Motor neuron (in vitro differentiated cells): ENCODE results near the gene ADRA2B. TPM values are rescaled to one million over a fixed set of nuclear protein-coding genes. Genes with fewer than 3 reads are reported as not detected.

ENCODE experiments used
- ATAC-seq, 8 experiments: fragments of 200-7000 bp; cut with Tn5 transposase; replicated peaks in 6 of 8; 2 replicates each; pipeline ENCODE4 v1.8.0; 2021; ENCODE audit warnings: mild to moderate bottlenecking in 8 of 8, moderate library complexity in 8 of 8
- H3K27ac ChIP-seq, 2 donors: fragments of 250-450 bp; sonication (Bioruptor Pico); 2 replicates each; pipeline ENCODE4 v1.9.0; 2021; ENCODE audit warnings: antibody characterized with exemption in 2 of 2, mild to moderate bottlenecking in 2 of 2, moderate library complexity in 1 of 2
- H3K4me1 ChIP-seq, 2 donors: fragments of 250-450 bp; sonication (Bioruptor Pico); replicated peaks in 1 of 2; 2 replicates each; pipeline ENCODE4 v1.6.1; 2021; ENCODE audit warnings: antibody characterized with exemption in 2 of 2, mild to moderate bottlenecking in 2 of 2, moderate library complexity in 1 of 2
- H3K4me3 ChIP-seq, 5 donors: fragments of 250-450 bp; sonication (Bioruptor Pico); 2 replicates each; pipeline ENCODE4 v1.9.0; 2021; ENCODE audit warnings: antibody characterized with exemption in 5 of 5, mild to moderate bottlenecking in 5 of 5, moderate library complexity in 4 of 5
- WGBS, 10 experiments: fragments of 450-650 bp; shearing (Covaris generic); methylation state at CpG; one replicate each; pipeline ENCODE4 v1.0.0; 2022; 5-methylcytosine and 5-hydroxymethylcytosine counted together
- in situ Hi-C, 9 experiments: fragments of 400-800 bp; cut with MboI; loops; one replicate each; pipeline ENCODE4 v1.15.0; 2021; ENCODE audit warnings: low sequenced_read_pairs in 9 of 9, low pct_unique_long_range_greater_than_20kb in 2 of 9; ENCODE audit not compliant: unreplicated experiment in 9 of 9
- total RNA-seq, 8 experiments: library from RNA; unstranded; fragments of 300-600 nt; gene quantifications; 2 replicates each; pipeline versions ENCODE4 v1.2.3 to v1.2.4, GENCODE V29; 2022

The ADRA2B gene
- total RNA-seq, 8 experiments from 2014 or later, result 0.09 to 0.81 (median 0.20) TPM; not detected in 1

DNA sequence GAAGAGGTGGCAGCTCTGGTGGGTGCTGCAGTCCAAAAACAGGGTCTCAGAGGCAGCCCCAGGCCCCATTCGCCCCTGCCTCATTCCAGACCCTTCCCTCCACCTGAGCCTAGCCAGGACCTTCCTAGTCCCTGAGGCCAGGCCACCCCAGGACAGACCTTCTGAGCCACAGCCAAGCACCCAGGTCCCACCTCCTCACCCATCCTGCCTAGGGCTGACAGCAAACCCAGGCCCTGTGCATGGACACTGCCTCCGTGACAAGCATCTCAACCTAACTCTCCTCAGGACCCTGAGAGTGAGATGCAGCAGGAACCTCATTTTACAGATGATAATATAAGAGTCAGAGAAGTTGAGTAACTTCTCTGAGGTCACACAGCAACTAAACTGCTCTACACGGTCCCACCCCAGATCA lies 15.5 kb downstream of the ADRA2B start:
- peaks cover 7 to 23% of the 10 kb centered on the region in 2 donors for H3K4me1 ChIP-seq
- no peak overlapping the region for H3K27ac ChIP-seq
- in situ Hi-C loops, result loop anchor here in 2 of 9 experiments (25.0 kb wide), 1 partner anchor 89 kb away; no protein-coding TSS in a partner anchor
- ATAC-seq, result no peak
- WGBS, 10 experiments, result 40% methylated on average over 1 of the region's 3 CpGs; no CpG with 5 or more reads in 9 of the 10 experiments
- H3K4me3 ChIP-seq, result no peak overlapping the region

DNA sequence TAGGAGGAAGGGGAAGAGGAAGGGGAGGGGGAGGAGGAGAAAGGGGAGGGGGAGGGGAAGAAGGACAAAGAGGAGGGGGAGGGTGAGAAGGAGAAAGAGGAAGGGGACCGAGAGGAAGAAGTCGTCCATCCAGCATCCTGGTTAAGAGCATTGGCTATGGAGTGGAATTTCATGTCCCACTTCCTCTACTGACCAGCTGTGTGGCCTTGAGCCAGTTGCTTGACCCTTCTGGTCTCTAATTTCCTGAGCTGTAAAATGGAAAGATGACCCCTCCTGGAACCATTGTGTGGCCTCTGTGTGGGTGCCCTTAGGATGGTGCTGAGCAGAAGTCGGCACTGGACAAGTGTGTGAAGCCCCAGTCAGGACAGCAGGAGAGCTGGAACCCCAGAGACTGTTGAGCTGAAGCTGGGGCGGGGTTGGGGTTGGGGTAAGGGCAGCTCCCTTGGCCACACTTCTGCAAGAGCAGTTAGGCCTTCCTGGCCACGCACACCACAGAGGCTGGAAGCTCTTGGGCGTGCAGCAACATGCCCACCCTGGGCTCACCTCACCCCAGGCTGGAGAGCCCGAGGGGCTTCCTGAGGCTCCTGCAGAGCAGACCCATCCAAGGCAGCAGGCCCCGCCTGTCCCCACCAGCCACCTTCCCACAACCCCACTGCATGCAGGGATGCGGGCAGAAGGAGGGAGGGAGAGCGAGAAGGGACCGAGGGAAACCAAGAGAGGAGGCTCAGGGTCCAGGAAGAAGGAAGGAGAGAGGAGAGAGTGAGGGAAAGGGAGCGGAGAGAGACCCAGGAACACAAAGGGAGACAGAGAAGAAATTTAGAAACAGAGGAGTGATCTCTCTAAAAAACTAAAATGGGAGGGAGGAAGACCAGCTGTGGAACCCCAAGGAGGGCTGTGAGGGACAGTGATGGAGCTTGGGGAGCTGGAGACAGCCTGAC lies 16.2 kb downstream of the ADRA2B start:
- H3K27ac ChIP-seq, result peak overlapping the region in 1 of 2 donors; percentile 10
- H3K4me1 ChIP-seq, result peaks cover 7 to 23% of the 10 kb centered on the region in 2 donors
- in situ Hi-C loops, result loop anchor here in 2 of 9 experiments (25.0 kb wide), 1 partner anchor 88 kb away; no protein-coding TSS in a partner anchor
- 51 to 100% (median 77%) methylated on average over 1 to 4 of the region's 12 CpGs; no CpG with 5 or more reads in 3 of the 10 experiments for WGBS, 10 experiments
- no peak overlapping the region for H3K4me3 ChIP-seq
- ATAC-seq, result no peak

DNA sequence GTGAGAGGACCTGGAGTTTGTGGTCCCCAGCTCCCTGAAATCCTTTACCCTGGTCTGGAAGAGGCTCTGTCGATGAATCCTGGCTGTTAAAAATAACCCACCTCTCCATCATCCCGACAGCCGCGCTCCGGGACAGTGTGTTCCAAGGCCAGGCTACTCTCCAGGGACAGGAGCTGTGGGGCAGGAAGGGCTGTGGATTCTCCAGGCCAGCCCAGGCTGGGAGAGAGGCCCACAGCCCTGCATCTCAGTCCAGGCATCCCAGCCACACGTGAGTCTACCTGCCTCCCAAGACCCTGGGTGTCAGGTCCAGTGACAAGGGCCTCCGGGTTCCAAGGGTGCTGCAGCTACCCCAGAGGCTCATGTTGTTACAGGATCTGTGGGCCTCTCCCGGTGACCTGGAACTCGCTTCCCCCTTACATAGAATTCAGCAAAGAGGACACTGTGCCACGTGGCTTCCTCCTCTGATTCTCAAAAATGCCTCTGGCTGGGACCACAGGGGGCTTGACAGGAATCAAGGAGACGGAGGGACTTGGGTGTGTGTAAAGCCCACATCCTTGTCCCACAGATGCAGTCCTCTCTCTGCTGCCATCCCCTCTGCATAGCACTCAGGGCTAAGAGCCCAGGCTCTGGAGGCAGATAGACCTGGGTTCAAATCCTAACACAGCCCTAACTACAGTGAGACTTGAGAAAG lies 17.3 kb downstream of the ADRA2B start:
- in situ Hi-C loops, result no loop called here
- Histone ChIP-seq H3K4me3 (no peak overlapping the region), H3K27ac (peak overlapping the region in 1 of 2 donors; percentile 84), H3K4me1 (peaks cover 7 to 23% of the 10 kb centered on the region in 2 donors)
- WGBS, 10 experiments, result 59 to 100% (median 80%) methylated on average over 2 to 5 of the region's 11 CpGs; no CpG with 5 or more reads in 6 of the 10 experiments
- ATAC-seq, result peak in 5 of 8 experiments; percentile 70 to 95 (median 93)

DNA sequence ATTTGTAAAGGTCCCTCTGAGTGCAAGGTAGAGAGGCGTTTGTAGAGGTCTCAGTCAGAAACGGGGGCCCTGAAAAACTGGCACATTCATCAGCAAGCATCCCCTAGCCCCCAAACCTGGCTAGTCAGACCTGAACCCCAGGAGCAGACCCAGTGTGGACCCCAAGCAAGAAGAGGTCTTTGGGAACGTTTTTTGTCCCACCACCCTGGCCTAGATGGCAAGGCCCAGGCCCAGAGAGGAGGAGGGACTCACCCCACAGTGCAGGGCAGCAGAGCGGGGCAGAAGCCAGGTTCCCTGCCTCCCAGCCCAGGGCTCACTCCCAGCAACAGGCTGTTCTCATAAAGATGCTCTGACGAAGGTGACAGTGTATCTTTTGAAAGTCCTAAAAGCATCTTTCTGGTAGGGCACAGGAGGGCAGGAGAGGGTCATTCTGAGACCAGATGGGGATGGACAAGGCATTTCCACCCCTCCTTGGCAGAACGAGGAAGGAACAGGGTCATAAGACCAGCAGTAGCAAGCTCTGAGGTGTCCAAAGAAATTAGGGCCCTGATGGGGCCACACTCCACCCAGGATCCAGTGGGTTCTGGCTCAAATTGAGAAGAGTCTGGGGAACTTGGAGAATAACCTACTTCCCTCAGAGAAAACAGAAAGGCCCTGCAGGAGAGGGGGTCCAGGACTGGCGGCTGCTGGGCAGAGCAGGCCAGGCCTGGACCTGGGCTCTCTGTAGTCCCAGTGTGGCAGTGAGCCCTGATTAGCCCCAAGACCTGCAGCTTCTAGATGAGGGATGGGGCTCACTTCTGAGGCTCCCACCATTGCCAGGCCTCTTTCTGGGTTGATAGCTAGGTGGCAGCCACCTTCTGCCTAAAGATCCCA lies 18.2 kb downstream of the ADRA2B start:
- no peak for ATAC-seq
- in situ Hi-C loops, result no loop called here
- Histone ChIP-seq H3K4me1 (peaks cover 7 to 23% of the 10 kb centered on the region in 2 donors), H3K27ac (peak overlapping the region in 1 of 2 donors; percentile 84), H3K4me3 (no peak overlapping the region)
- 0 to 100% (median 83%) methylated on average over 1 to 5 of the region's 7 CpGs; no CpG with 5 or more reads in 1 of the 10 experiments for WGBS, 10 experiments

DNA sequence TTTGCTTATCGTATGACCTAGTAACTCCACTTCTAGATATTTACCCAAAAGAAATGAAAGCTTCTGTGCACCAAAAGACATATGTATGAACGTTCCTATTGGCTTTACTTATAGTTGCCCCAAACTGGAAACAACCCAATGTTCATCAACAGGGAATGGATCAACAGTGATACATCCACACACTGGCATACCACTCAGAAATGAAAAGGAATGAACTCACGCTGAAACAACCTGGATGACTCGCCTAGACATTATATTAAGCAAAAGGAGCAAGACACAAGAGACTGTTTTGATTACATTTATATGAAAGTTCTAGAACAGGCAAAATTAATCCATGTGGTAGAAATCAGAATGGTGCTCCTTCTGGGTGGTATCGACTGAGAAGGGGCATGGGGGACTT lies 18.9 kb downstream of the ADRA2B start:
- Histone ChIP-seq H3K27ac (no peak overlapping the region), H3K4me1 (peaks cover 7 to 23% of the 10 kb centered on the region in 2 donors), H3K4me3 (no peak overlapping the region)
- in situ Hi-C loops, result no loop called here
- WGBS, 10 experiments, result 33 to 100% (median 83%) methylated on average over 1 to 5 of the region's 5 CpGs; no CpG with 5 or more reads in 2 of the 10 experiments
- ATAC-seq, result no peak

DNA sequence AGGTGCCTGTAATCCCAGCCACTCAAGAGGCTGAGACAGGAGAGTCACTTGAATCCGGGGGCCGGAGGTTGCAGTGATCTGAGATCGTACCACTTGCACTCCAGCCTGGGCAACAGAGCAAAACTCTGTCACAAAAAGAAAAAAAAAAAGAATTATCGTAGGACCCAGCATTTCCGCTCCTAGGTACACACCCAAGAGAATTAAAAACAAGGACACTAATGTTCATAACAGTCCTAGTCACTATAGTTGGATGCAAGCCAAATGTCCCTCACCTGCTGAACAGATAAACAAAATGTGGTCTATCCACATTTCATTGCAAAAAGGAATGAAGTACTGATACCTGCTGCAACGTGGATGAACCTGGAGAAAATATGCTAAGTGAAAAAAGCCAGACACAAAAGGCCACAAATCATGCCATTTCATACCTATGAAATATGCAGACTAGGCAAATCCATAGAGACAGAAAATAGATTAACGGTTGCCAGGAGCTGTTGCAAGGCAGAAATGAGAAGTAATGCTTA lies 21.2 kb downstream of the ADRA2B start:
- in situ Hi-C loops, result no loop called here
- WGBS, 10 experiments, result 43 to 100% (median 88%) methylated on average over 2 to 7 of the region's 7 CpGs; no CpG with 5 or more reads in 1 of the 10 experiments
- Histone ChIP-seq H3K4me3 (no peak overlapping the region), H3K27ac (no peak overlapping the region), H3K4me1 (peaks cover 7 to 15% of the 10 kb centered on the region in 2 donors)
- ATAC-seq, result no peak

DNA sequence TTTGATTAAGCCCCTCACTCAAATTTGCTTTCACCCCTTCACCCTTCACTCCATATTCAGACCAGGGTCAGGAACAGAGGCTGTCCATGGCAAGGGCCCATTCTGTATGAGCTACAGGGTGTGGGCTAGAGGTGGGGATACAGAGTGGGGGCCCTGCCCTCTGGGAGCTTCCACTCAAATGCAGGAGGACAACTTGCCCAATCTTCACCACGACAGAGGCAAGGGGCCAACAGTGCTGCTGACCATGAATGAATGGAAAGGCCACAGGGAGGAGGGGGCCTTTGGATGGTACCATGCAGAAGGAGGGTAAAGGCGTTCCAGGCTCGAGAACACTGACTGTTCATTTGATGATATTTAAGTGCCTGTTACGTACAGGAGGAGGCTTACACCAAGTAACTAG lies 22.8 kb downstream of the ADRA2B start:
- Histone ChIP-seq H3K27ac (no peak overlapping the region), H3K4me3 (no peak overlapping the region), H3K4me1 (peaks cover 1 to 6% of the 10 kb centered on the region in 2 donors)
- WGBS, 10 experiments, result 0 to 100% (median 90%) methylated on average over 1 to 4 of the region's 4 CpGs; no CpG with 5 or more reads in 2 of the 10 experiments
- ATAC-seq, result no peak
- in situ Hi-C loops, result no loop called here

DNA sequence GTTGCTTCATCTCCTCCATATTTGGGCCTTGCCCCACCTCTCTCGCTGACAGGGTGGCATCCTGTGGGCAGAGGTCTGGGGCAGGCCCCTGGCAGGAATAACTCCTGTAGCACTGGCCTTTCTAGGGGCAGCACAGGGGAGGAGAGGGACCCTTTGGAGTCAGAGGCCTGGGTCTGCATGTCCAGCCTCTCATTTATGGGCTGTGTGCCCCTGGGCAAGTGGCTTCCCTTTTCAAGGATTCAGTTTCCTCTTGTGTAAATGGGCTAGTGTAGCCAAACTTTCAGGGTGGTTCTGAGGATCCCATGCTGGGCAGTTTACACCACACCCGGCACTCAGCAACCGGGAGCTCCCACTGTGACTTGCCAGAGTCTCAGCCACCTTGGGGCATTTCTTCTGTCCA lies 23.4 kb downstream of the ADRA2B start:
- H3K27ac ChIP-seq, result no peak overlapping the region
- in situ Hi-C loops, result no loop called here
- 50 to 100% (median 89%) methylated on average over 1 to 3 of the region's 3 CpGs; no CpG with 5 or more reads in 2 of the 10 experiments for WGBS, 10 experiments
- H3K4me3 ChIP-seq, result no peak overlapping the region
- no peaks in the 10 kb centered on the region for H3K4me1 ChIP-seq
- peak in 2 of 8 experiments; percentile 9 to 35 for ATAC-seq

DNA sequence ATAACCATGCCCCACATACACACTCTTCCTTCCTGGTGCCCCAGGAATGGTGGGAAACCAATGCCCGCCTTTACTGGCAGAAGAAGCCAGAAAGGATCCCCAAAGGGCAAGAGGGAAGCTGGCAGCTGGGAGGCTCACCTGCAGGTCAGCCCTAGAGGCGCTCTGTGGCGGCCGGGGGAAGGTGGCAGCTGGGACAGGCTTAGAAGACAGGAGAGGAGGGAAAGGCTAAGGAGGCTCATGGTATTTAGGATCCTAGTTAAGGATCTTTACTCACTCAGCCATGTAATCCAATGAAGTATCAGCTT lies 23.8 kb downstream of the ADRA2B start:
- ATAC-seq, result no peak
- Histone ChIP-seq H3K27ac (no peak overlapping the region), H3K4me1 (no peaks in the 10 kb centered on the region), H3K4me3 (no peak overlapping the region)
- WGBS, 10 experiments, result 94 to 100% (median 100%) methylated on average over 1 to 4 of the region's 4 CpGs; no CpG with 5 or more reads in 4 of the 10 experiments
- in situ Hi-C loops, result no loop called here

DNA sequence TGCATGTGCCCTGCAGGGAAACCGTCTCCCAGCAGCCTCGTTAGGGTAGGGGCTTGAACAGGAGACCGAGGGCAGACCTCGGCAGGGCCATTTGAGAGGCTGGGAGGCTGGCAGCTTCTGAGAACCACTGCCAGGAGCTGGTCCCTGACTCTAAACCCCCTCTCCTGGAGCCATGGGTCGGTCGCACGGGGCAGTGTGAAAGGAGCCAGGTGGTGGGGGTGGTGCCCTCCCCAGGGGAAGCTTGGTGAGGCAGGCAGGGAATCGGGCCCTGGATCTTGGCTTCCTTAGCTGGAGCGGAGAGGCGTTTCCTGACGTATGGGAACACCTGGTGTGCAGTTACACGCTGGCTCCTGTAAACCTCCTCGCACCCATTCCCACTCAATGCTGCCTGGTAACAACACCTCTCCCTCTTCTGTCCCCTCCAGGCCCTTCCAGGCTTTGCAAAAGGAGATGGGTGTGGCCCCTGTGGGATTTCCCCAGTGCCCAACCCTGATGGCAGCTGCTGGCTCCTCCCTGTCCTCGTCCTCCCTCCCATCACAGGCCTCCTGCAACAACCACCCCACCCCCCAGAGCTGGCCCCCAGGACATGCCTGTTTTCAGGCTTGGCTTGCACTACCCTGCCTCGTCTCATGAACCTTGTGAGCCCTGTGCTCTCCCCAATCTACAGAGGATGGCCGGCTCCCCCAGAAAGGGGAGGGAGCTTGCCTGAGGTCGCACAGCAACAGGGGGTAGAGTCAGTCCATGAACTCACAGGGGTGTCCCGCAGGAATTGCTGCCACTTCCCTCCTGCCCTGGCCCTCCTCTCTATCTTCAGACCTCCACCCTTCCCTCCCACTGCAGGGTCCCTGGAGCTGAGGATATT lies 24.4 kb downstream of the ADRA2B start:
- no peak overlapping the region for H3K27ac ChIP-seq
- in situ Hi-C loops, result no loop called here
- H3K4me1 ChIP-seq, result no peaks in the 10 kb centered on the region
- peak in 3 of 8 experiments; percentile 87 to 98 (median 93) for ATAC-seq
- WGBS, 10 experiments, result 20 to 93% (median 90%) methylated on average over 1 to 6 of the region's 18 CpGs; no CpG with 5 or more reads in 7 of the 10 experiments
- no peak overlapping the region for H3K4me3 ChIP-seq

DNA sequence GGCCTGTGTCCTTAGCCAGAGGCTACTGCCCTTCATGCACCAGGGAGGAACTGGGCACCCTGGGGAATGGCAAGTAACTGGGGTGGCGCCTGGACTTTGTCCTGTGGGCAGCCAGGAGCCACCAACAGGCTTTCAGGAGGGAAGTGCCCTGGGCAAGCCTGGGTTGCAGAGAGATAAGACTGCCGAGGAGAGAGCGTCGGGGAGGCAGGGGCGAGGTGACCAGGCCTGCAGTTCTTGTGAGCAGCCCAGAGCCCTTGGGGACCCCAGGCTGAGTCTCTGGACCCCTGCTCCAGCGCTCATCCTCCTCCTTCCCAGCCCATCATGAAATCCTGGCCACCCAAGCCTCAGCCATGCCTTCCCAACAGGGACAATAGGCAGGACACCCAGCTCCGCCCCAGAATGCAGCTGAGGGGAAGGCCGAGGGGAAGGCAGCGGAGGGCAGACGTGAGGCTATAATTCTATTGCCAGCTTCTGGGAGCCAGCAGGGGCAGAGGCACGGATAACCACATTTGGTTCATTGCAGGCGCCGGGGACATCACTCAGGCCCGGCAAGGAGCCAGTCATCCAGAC lies 25.1 kb downstream of the ADRA2B start:
- Histone ChIP-seq H3K4me1 (no peaks in the 10 kb centered on the region), H3K27ac (no peak overlapping the region), H3K4me3 (no peak overlapping the region)
- no peak for ATAC-seq
- in situ Hi-C loops, result no loop called here
- 80 to 97% (median 90%) methylated on average over 2 to 6 of the region's 14 CpGs; no CpG with 5 or more reads in 6 of the 10 experiments for WGBS, 10 experiments
